KMS-11 (cell line): ENCODE data around the gene PRPF8.
"Not testable (repeated sequence)": the region's sequence is repeated elsewhere in the genome, so short reads cannot be mapped to it uniquely, and the experiment has no call there.

Source experiments
- H2AFZ ChIP-seq: fragments of 200-600 bp; sonication (generic); 2 replicates; pipeline ENCODE4 v1.6.1; 2016; ENCODE audit warnings: antibody characterized with exemption, mixed run types, low read depth
- H3K27ac ChIP-seq: fragments of 200-600 bp; sonication (generic); 2 replicates; pipeline ENCODE4 v1.6.1; 2016; ENCODE audit warnings: mild to moderate bottlenecking, mixed run types
- H3K27me3 ChIP-seq: fragments of 200-600 bp; sonication (generic); 2 replicates; pipeline ENCODE4 v1.6.1; 2017; ENCODE audit warnings: mild to moderate bottlenecking, low read depth, mixed run types, moderate library complexity; ENCODE audit not compliant: insufficient read depth
- H3K36me3 ChIP-seq: fragments of 200-600 bp; sonication (generic); 2 replicates; pipeline ENCODE4 v1.6.1; 2017; ENCODE audit warnings: mild to moderate bottlenecking, mixed run types; ENCODE audit not compliant: insufficient read depth
- H3K4me1 ChIP-seq: fragments of 200-600 bp; sonication (generic); 2 replicates; pipeline ENCODE4 v1.6.1; 2016; ENCODE audit warnings: mild to moderate bottlenecking, low read depth, mixed run types; ENCODE audit not compliant: poor library complexity, severe bottlenecking
- H3K4me2 ChIP-seq: fragments of 200-600 bp; sonication (generic); 2 replicates; pipeline ENCODE4 v1.7.0; 2016; ENCODE audit warnings: mild to moderate bottlenecking, mixed run types
- H3K4me3 ChIP-seq: fragments of 200-600 bp; sonication (generic); IDR thresholded peaks from 2 replicates; pipeline ENCODE4 v1.6.1; 2017; ENCODE audit warnings: low read depth, low read length, mixed read lengths; ENCODE audit not compliant: insufficient read depth
- H3K79me2 ChIP-seq: fragments of 200-600 bp; sonication (generic); 2 replicates; pipeline ENCODE4 v1.6.1; 2016; ENCODE audit warnings: low read depth, mixed run types; ENCODE audit not compliant: insufficient read depth
- H3K9ac ChIP-seq: fragments of 200-600 bp; sonication (generic); 2 replicates; pipeline ENCODE4 v1.6.1; 2016; ENCODE audit warnings: mild to moderate bottlenecking, mixed run types
- H4K20me1 ChIP-seq: fragments of 200-600 bp; sonication (generic); 2 replicates; pipeline ENCODE4 v1.6.1; 2016; ENCODE audit warnings: mild to moderate bottlenecking, mixed run types; ENCODE audit not compliant: insufficient read depth
- TF ChIP-seq, protein P1 (sequence below): fragments of 200-600 bp; sonication (generic); conservative IDR thresholded peaks from 2 replicates; pipeline ENCODE4 v1.6.1; 2017; ENCODE audit warnings: low read depth, mild to moderate bottlenecking, antibody characterized with exemption, low read length, moderate library complexity, mixed read lengths

Gene PRPF8

GRCh38 chr17:1658100-1658499 is 26.6 kb downstream of the PRPF8 start:
- H3K4me2 ChIP-seq, result no peak overlapping the region
- peaks cover 4% of the 10 kb centered on the region; the same call in 1 of the 2 replicates for H3K36me3 ChIP-seq
- H3K9ac ChIP-seq, result no peak overlapping the region

GRCh38 chr17:1653735-1654134 is 30.9 kb downstream of the PRPF8 start:
- H3K4me1 ChIP-seq, result no peaks in the 10 kb centered on the region
- H4K20me1 ChIP-seq, result no peaks in the 10 kb centered on the region
- H3K36me3 ChIP-seq, result peaks cover 4% of the 10 kb centered on the region; the same call in 1 of the 2 replicates
- no peak overlapping the region for H3K9ac ChIP-seq
- H3K27ac ChIP-seq, result no peak overlapping the region
- H3K4me2 ChIP-seq, result no peak overlapping the region
- no peaks in the 10 kb centered on the region for H3K79me2 ChIP-seq
- no peak overlapping the region for H2AFZ ChIP-seq
- TF ChIP-seq, protein P1, sequence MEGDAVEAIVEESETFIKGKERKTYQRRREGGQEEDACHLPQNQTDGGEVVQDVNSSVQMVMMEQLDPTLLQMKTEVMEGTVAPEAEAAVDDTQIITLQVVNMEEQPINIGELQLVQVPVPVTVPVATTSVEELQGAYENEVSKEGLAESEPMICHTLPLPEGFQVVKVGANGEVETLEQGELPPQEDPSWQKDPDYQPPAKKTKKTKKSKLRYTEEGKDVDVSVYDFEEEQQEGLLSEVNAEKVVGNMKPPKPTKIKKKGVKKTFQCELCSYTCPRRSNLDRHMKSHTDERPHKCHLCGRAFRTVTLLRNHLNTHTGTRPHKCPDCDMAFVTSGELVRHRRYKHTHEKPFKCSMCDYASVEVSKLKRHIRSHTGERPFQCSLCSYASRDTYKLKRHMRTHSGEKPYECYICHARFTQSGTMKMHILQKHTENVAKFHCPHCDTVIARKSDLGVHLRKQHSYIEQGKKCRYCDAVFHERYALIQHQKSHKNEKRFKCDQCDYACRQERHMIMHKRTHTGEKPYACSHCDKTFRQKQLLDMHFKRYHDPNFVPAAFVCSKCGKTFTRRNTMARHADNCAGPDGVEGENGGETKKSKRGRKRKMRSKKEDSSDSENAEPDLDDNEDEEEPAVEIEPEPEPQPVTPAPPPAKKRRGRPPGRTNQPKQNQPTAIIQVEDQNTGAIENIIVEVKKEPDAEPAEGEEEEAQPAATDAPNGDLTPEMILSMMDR, result no peak
- H3K27me3 ChIP-seq, result no peaks in the 10 kb centered on the region
- H3K4me3 ChIP-seq, result no peak overlapping the region

More at GRCh38 chr17:1658100-1658499, 26.6 kb downstream of the PRPF8 start:
- H3K4me1 ChIP-seq, result no peaks in the 10 kb centered on the region
- no peaks in the 10 kb centered on the region for H3K79me2 ChIP-seq
- no peaks in the 10 kb centered on the region for H3K27me3 ChIP-seq
- H3K27ac ChIP-seq, result no peak overlapping the region
- H2AFZ ChIP-seq, result no peak overlapping the region
- H4K20me1 ChIP-seq, result no peaks in the 10 kb centered on the region
- TF ChIP-seq, protein P1, result no peak
- no peak overlapping the region for H3K4me3 ChIP-seq

- H3K9ac ChIP-seq, H3K36me3 ChIP-seq, H2AFZ ChIP-seq, H3K27ac ChIP-seq, H3K4me3 ChIP-seq, H3K79me2 ChIP-seq, H4K20me1 ChIP-seq, H3K4me2 ChIP-seq, H3K4me1 ChIP-seq, H3K27me3 ChIP-seq: not testable (repeated sequence)
Observed at GRCh38 chr17:1652794-1653193, 31.9 kb downstream of the PRPF8 start.

DNA sequence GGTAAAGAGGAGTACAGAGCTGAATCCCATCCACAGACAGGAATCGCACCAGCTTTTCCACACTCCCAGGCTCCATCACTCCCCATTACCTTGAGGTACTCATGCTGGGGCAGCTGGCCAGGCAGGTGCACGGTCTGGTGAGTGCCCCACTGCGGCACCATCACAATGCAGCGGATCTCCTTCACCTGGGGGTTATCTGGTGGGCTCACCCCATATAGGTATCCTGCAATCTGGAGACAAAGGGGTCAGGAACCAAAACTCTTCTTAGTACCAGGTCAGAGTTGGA is 33.2 kb downstream of the PRPF8 start:
- H3K27ac ChIP-seq, result no peak overlapping the region
- no peak overlapping the region for H3K9ac ChIP-seq
- no peak overlapping the region for H2AFZ ChIP-seq
- no peaks in the 10 kb centered on the region; the same call in 1 of the 2 replicates for H3K36me3 ChIP-seq
- no peak overlapping the region; the same call in 1 of the 2 replicates for H3K4me2 ChIP-seq
- H3K4me3 ChIP-seq, result no peak overlapping the region
- no peaks in the 10 kb centered on the region for H3K27me3 ChIP-seq
- H3K4me1 ChIP-seq, result no peaks in the 10 kb centered on the region
- TF ChIP-seq, protein P1, result no peak
- H4K20me1 ChIP-seq, result no peaks in the 10 kb centered on the region
- H3K79me2 ChIP-seq, result no peaks in the 10 kb centered on the region

DNA sequence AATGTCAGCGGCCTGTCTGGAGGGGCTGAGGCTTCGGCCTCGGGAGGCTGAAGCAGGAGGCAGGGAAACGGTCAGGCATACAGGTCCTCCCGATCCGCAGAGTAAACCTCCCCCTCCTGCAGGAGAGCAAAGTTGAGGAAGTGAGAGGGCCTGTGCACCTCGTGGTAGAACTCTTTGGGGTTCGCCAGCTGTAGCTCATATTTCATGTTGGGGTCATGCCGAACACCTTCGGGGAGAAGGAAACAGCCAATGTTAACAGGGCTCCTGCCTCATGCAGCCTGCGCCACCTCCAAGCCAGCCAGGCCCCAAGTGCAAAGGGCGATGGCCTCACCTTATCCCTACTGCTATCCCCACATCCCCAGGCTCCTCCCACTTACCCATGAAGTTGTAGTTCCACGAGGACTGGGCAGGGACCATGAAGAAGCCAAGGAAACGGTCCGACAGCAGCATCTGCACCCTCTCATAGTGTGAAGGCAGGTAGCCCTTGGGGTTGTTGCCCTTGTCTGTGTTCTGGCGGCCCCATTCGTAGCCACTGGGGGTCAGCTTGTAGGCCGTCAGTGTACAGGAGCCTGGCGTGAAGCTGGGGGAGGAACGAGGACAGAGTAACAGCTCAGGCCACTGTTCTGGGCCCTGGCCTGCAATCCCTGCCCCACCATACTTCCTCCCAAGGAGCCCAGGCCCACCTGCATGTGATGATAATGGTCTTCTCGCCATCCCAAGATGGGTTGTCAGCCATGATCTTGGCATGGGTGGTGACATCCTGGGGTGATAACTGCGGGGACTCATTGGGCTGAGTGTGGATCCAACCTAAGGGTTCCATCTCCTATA is 33.7 kb downstream of the PRPF8 start:
- H3K4me1 ChIP-seq, result no peaks in the 10 kb centered on the region
- no peaks in the 10 kb centered on the region for H4K20me1 ChIP-seq
- no peak overlapping the region for H3K4me3 ChIP-seq
- no peaks in the 10 kb centered on the region; the same call in 1 of the 2 replicates for H3K36me3 ChIP-seq
- TF ChIP-seq, protein P1, result no peak
- H3K27ac ChIP-seq, result no peak overlapping the region
- H3K4me2 ChIP-seq, result peak overlapping the region; percentile 66; the same call in 1 of the 2 replicates
- no peak overlapping the region for H3K9ac ChIP-seq
- no peaks in the 10 kb centered on the region for H3K79me2 ChIP-seq
- no peak overlapping the region for H2AFZ ChIP-seq
- H3K27me3 ChIP-seq, result no peaks in the 10 kb centered on the region
